IPS-18a (cell line): ENCODE data around the gene PTPRC.

Source experiments
- H3K27ac ChIP-seq: one replicate; pipeline ENCODE4 v1.5.1; 2013; ENCODE audit warnings: low read length
- H3K27me3 ChIP-seq: one replicate; pipeline ENCODE4 v1.6.1; 2013; ENCODE audit warnings: mild to moderate bottlenecking, low read length; ENCODE audit not compliant: control insufficient read depth, insufficient read depth
- H3K36me3 ChIP-seq: one replicate; pipeline ENCODE4 v1.6.1; 2013; ENCODE audit warnings: low read depth, low read length; ENCODE audit not compliant: control insufficient read depth
- H3K4me1 ChIP-seq: one replicate; pipeline ENCODE4 v1.6.1; 2013; ENCODE audit warnings: low read depth, low read length; ENCODE audit not compliant: control insufficient read depth
- H3K4me3 ChIP-seq: one replicate; pipeline ENCODE4 v1.5.1; 2013; ENCODE audit warnings: low read length
- H3K9ac ChIP-seq: one replicate; pipeline ENCODE4 v1.6.1; 2013; ENCODE audit warnings: mild to moderate bottlenecking, low read length, moderate library complexity
- H3K9me3 ChIP-seq: one replicate; pipeline ENCODE4 v1.6.1; 2013; ENCODE audit warnings: low read depth, low read length; ENCODE audit not compliant: control insufficient read depth

PTPRC gene

GRCh38 chr1:198649968-198650338 is 11.1 kb downstream of the PTPRC start:
- H3K9ac ChIP-seq, result no peak overlapping the region
- no peaks in the 10 kb centered on the region for H3K36me3 ChIP-seq
- H3K9me3 ChIP-seq, result no peaks in the 10 kb centered on the region
- no peaks in the 10 kb centered on the region for H3K27me3 ChIP-seq
- peaks cover 19% of the 10 kb centered on the region for H3K4me1 ChIP-seq
- no peak overlapping the region for H3K27ac ChIP-seq
- H3K4me3 ChIP-seq, result no peak overlapping the region

- Histone ChIP-seq H3K36me3 (no peaks in the 10 kb centered on the region), H3K9me3 (no peaks in the 10 kb centered on the region), H3K27me3 (no peaks in the 10 kb centered on the region), H3K9ac (no peak overlapping the region), H3K4me3 (no peak overlapping the region), H3K4me1 (peaks cover 19% of the 10 kb centered on the region), H3K27ac (no peak overlapping the region)
Measured at GRCh38 chr1:198650506-198650905, 11.7 kb downstream of the PTPRC start.

GRCh38 chr1:198651650-198652400 is 13.0 kb downstream of the PTPRC start:
- H3K4me1 ChIP-seq, result peaks cover 19% of the 10 kb centered on the region
- H3K9ac ChIP-seq, result no peak overlapping the region
- no peak overlapping the region for H3K27ac ChIP-seq
- no peaks in the 10 kb centered on the region for H3K36me3 ChIP-seq
- no peak overlapping the region for H3K4me3 ChIP-seq
- no peaks in the 10 kb centered on the region for H3K27me3 ChIP-seq
- no peaks in the 10 kb centered on the region for H3K9me3 ChIP-seq

GRCh38 chr1:198653808-198654413 is 15.1 kb downstream of the PTPRC start:
- Histone ChIP-seq H3K9me3 (no peaks in the 10 kb centered on the region), H3K4me1 (peaks cover 19% of the 10 kb centered on the region), H3K4me3 (no peak overlapping the region), H3K9ac (no peak overlapping the region), H3K27ac (no peak overlapping the region), H3K36me3 (no peaks in the 10 kb centered on the region), H3K27me3 (no peaks in the 10 kb centered on the region)

GRCh38 chr1:198655459-198656121 is 16.8 kb downstream of the PTPRC start:
- H3K9ac ChIP-seq, result no peak overlapping the region
- no peaks in the 10 kb centered on the region for H3K27me3 ChIP-seq
- H3K36me3 ChIP-seq, result no peaks in the 10 kb centered on the region
- no peak overlapping the region for H3K4me3 ChIP-seq
- no peaks in the 10 kb centered on the region for H3K9me3 ChIP-seq
- peaks cover 19% of the 10 kb centered on the region for H3K4me1 ChIP-seq
- no peak overlapping the region for H3K27ac ChIP-seq

DNA sequence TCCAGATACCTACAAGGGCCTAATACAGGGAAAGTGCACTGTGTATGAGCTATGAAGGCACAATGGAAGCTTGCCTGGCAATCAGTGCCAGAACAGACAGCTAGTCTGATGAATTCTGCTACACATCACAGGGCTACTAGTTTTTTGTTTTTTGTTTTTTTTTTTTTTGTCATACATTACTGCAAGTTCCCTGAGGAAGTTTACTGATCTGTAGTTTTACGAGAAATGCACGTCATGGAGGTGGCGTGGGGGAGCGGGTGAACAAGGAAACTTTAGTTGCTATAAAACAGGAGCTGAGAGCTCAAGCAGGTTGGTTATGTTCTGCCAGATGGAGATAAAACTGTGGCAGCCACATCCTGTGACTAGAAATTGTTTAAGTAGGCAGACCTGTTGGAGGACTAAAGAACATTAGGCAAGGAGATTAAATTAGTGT is 17.7 kb downstream of the PTPRC start:
- Histone ChIP-seq H3K9me3 (no peaks in the 10 kb centered on the region), H3K4me1 (peaks cover 18% of the 10 kb centered on the region), H3K36me3 (no peaks in the 10 kb centered on the region), H3K9ac (no peak overlapping the region), H3K4me3 (no peak overlapping the region), H3K27me3 (no peaks in the 10 kb centered on the region), H3K27ac (no peak overlapping the region)

GRCh38 chr1:198657550-198658064 is 18.8 kb downstream of the PTPRC start:
- H3K9me3 ChIP-seq, result no peaks in the 10 kb centered on the region
- H3K36me3 ChIP-seq, result no peaks in the 10 kb centered on the region
- no peak overlapping the region for H3K9ac ChIP-seq
- no peak overlapping the region for H3K4me3 ChIP-seq
- H3K27me3 ChIP-seq, result no peaks in the 10 kb centered on the region
- no peak overlapping the region for H3K27ac ChIP-seq
- H3K4me1 ChIP-seq, result peaks cover 7% of the 10 kb centered on the region

DNA sequence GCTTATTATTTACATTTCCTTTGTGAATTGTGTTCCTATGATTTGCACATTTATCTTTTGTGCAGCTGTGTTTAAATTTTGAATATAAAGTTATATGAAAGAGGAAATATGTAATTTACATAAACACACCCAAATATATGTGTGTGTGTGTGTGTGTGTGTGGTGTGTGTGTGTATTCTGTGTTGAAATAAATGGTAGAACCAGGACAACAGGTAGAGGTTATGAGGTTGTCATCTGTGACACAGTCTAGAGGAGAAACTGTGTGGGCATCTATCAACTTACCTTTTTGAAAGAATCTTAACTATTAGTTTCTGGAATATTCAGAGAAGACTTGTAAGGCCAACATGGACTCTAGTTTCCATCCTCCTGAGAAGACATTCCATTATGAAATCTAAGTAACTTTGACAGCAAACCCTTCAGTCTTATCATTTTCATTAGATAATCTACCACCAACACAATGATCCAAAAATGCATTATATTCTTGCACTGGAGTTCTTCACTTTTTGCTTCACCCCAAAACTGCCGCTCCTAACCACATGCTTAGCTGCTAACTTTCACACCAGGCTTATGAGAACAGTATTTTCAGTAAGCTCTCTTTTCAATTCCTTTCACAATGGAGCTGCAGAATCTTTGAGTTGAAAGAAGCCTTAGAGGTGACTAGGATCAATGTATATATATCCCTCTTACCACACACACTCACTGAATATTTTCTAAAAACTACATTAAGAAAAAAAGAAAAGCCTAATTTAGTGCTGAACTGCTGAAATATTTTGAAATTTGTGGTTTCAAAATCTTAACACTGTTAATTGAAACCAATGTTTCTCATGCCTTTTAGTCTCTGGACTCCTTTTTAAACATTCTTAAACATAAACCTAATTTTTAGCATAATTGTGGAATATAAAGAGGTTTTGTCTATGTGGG is 21.8 kb downstream of the PTPRC start:
- no peaks in the 10 kb centered on the region for H3K4me1 ChIP-seq
- H3K36me3 ChIP-seq, result no peaks in the 10 kb centered on the region
- H3K9me3 ChIP-seq, result no peaks in the 10 kb centered on the region
- H3K4me3 ChIP-seq, result no peak overlapping the region
- no peak overlapping the region for H3K27ac ChIP-seq
- H3K27me3 ChIP-seq, result no peaks in the 10 kb centered on the region
- no peak overlapping the region for H3K9ac ChIP-seq

DNA sequence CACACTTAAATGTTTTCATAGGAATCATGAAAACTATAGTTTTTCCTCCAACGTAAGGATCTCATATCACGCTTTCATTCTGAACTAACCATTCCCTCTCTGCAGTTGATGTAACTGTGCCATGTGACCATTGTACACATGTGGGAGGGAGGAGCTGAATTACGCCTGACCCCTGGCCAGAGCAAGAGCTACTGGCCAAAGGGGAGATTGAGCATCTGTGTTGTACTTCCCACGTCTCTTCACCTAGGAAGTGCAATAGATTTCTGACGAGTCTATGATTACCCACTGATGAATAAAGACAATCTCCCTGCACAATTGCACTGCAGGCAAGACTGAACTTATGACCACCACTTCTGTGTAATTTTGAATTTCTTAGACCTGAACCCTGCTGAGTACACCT is 24.0 kb downstream of the PTPRC start:
- Histone ChIP-seq H3K4me3 (no peak overlapping the region), H3K4me1 (no peaks in the 10 kb centered on the region), H3K27me3 (no peaks in the 10 kb centered on the region), H3K36me3 (no peaks in the 10 kb centered on the region), H3K9me3 (no peaks in the 10 kb centered on the region), H3K9ac (no peak overlapping the region), H3K27ac (no peak overlapping the region)

GRCh38 chr1:198664068-198664788 is 25.4 kb downstream of the PTPRC start:
- H3K27ac ChIP-seq, result no peak overlapping the region
- H3K36me3 ChIP-seq, result no peaks in the 10 kb centered on the region
- H3K4me3 ChIP-seq, result no peak overlapping the region
- H3K9ac ChIP-seq, result no peak overlapping the region
- H3K9me3 ChIP-seq, result no peaks in the 10 kb centered on the region
- H3K4me1 ChIP-seq, result no peaks in the 10 kb centered on the region
- no peaks in the 10 kb centered on the region for H3K27me3 ChIP-seq
